GM19239 (cell line): ENCODE measurements around the gene AKR1B15.
"Not testable (repeated sequence)": the region's sequence is repeated elsewhere in the genome, so short reads cannot be mapped to it uniquely, and the experiment has no call there.

Experiments used
- DNase-seq: peaks from one replicate; pipeline ENCODE4 v3.0.0; 2011; ENCODE audit warnings: low spot score; ENCODE audit not compliant: insufficient read length
- FAIRE-seq: peaks from 2 replicates; lab custom pipeline; 2011; peaks lifted over from hg19 to GRCh38; lab: Jason Lieb, UNC

The AKR1B15 gene

DNA sequence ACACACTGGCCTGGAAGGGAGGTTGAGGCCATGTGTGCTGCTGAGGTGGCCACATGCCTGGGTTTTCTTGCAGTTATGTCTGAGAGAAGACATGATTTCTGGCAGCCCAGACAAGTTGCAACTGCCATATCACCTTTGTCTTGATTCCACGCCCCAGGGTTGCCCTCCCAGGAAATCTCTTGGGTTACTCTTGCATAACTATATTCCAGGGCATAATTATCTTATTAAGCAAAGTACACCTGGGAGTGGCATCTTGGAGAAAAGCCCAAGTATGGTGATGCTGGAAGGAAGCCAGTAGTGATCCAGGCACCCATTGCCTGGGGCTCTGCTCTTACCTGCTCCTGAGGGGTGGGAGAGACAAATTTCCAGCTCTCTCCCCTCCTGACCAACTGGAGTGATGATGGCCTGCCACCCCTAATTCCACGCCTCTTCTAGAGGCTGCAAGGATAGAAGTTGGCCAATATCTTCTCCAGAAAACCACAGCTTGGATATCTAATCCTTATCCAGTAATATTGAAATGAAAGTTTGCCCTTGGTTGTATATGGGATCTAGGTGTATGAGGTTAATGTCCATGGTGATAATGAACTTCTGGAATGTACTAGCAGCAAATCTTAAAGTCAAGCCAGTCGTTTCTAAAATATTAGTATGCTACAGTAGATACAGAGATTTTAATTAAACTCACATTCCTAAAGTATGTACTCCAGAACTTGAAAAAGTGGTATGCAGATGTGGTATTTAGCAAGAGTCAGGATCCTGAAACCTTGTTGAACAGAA lies 16.5 kb upstream of the AKR1B15 start:
- DNase-seq (no peak), FAIRE-seq (no peak)

- FAIRE-seq (no peak), DNase-seq (no peak)
Measured at GRCh38 chr7:134532954-134533218, 16.0 kb upstream of the AKR1B15 start.

- FAIRE-seq (no peak), DNase-seq (no peak)
Measured at GRCh38 chr7:134533288-134533771, 15.6 kb upstream of the AKR1B15 start.

GRCh38 chr7:134534633-134535032 lies 14.3 kb upstream of the AKR1B15 start:
- DNase-seq (no peak), FAIRE-seq (no peak)

DNA sequence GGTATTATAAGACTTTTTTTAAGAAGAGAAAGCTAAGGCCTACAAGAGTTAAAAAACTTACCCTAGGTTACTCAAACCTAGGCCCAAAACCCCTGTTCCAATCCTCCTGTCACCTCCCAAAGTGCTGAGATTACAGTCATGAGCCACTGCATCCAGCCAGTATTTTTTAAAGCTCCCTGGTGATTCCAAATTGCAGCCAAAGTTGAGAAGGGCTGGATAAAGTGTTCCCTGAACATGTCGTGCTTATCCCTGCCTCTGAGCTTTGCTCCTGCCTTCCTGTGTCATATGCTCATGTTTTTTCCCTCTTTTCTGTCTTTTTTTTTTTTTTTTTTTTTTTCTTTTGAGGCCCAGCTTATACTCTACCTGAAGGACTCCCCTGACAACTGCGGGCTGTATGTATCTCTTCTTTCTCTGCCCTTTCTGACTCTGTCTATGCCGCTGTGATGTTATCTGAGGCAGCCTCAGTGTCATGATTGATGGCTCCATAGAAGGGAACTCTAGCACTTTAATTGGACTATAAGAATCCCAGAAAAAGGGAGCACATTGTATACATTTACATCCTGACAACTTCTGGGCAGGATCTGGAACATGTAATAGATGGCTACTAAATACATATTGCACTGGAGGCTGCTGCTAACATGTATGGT lies 13.5 kb upstream of the AKR1B15 start:
- DNase-seq (no peak), FAIRE-seq (no peak)

GRCh38 chr7:134535919-134536299 lies 13.0 kb upstream of the AKR1B15 start:
- FAIRE-seq = no peak

GRCh38 chr7:134536558-134536957 lies 12.4 kb upstream of the AKR1B15 start:
- not testable (repeated sequence) for FAIRE-seq, DNase-seq

More at GRCh38 chr7:134535919-134536299, 13.0 kb upstream of the AKR1B15 start:
- DNase-seq = no peak

- not testable (repeated sequence) for FAIRE-seq, DNase-seq
Measured at GRCh38 chr7:134537273-134537781, 11.6 kb upstream of the AKR1B15 start.

DNA sequence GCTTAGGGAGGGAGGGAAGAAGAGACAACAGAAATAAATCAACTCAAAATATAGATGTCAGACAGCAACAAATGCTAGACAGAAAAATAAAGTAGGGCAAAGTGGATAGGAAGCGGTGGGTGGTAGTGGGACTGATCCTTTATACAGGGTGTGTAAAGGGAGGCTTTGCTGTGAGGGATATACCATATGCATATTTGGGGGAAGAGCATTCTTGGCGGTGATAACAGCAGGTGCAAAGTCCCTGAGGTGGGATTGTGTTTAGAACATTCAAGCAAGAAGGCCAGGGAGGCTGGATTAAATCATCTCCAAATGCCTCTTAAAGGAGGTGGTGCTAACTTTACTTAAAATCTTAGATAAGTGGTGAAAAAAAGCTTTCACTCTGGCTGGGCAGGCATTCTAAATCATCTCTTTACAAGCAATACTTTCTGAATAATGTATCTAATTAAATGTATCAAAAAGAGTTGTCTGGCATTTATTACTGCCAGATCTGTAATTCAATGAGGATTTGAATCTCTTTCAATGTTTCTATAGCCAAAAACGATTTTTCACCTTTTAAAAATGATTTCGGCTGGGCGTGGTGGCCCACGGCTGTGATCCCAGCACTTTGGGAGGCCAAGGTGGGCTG lies 9.4 kb upstream of the AKR1B15 start:
- DNase-seq (no peak), FAIRE-seq (no peak)

- not testable (repeated sequence) for DNase-seq, FAIRE-seq
Measured at GRCh38 chr7:134541501-134542194, 7.3 kb upstream of the AKR1B15 start.

DNA sequence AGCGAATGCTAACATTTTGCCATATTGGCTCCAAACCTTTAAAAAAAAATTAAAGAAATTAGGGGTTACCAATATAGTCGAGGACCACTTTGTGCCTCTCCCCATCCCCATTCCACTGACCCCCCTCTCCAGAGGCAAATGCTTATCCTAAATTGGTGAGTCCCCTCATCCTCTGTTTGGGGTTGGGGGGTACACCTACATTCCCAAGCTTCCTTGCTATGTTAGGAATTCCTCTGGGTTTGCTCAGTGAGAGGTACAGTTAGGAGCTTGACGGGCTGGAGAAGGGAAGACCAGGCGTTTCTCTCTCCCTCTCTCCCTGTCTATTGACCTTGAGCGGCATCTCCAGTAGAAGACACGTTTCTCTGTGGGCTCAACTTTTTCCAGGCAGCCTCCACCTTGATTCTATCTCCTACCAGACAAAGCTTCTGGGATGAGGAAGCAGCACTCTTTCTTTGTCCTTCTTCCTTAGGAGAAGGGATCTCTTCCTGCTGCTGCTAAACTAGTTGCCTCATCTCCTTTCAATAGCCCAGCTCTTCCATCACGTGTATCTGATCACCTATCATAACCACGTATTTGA lies 6.6 kb upstream of the AKR1B15 start:
- FAIRE-seq (no peak), DNase-seq (no peak)

DNA sequence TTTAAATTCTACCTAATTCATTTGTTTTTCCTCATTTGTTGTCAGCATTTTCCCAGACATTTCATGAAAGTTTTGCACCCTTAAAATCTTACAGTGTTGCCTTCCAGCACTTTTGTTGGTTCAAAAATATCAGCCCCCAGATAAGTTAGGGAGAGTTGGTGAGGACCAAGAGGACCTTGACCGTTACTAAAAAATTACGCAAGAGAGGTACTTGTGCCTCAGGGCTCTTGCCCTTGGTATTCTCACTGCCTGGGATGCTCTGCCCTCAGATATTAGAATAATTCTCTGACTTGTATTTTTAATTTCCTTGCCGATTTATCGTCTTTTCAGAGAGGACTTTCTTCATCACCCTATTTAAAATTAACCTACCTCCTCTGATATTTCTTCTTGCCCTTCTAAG lies 3.5 kb upstream of the AKR1B15 start:
- FAIRE-seq (no peak), DNase-seq (no peak)

GRCh38 chr7:134545918-134546317 lies 3.0 kb upstream of the AKR1B15 start:
- no peak for FAIRE-seq
- no peak for DNase-seq

DNA sequence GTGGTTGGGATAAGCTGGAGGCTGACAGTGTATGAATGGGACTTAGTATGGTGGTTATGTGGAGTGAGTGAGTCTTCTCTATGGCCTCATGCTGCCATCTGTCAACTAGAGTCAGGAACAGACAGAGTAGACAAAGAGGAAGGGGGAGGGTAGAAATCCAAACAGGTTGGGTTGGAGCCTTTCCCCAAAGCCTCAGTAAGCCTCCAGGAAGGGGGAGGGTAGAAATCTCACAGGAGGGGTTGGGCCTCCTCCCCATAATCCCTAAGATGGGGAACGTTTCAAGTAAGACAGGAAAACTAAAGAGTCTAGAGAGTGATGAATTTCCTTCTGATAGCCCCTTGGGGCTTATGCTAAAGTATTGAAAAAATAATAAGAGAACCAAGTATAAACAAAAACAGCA lies 2.0 kb upstream of the AKR1B15 start:
- DNase-seq (no peak), FAIRE-seq (no peak)

DNA sequence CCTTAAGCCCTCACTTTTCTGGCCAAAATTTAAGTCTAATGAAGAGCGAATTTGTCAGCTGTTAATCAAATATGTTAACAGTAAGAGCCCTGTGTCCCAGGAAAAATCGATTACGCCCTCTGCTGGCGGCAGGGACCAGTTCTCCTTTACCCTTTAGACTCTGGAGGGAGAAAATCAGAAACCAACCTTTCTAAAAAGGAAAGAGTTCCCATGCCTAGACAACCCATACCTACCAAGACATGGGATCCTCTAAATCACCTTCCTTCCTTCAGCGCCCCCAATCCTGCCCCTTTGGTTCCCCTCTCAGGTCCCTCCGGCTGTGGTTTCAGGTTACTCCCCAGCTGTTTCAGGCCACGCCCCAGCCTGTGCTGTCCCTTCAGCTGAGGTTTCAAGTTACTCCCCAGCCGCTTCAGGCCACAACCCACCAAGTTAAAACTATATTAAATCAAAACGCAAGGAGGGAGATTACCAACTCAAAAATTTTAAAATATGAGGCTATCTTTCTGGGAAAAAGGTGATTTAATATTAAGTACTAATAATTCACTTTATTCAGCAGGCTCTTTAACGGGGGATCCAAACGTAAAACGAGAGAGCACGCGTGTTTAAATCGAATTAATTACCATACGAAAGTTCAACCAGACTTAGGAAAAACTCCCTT lies 1.4 kb upstream of the AKR1B15 start:
- FAIRE-seq (peak; percentile 58), DNase-seq (peak; percentile 46)

GRCh38 chr7:134549366-134549765 lies 456 bp downstream of the AKR1B15 start:
- FAIRE-seq = no peak
- no peak for DNase-seq

- FAIRE-seq (no peak), DNase-seq (no peak)
Measured at GRCh38 chr7:134552105-134552504, 3.2 kb downstream of the AKR1B15 start.

- FAIRE-seq (no peak), DNase-seq (no peak)
Measured at GRCh38 chr7:134553976-134554375, 5.1 kb downstream of the AKR1B15 start.

DNA sequence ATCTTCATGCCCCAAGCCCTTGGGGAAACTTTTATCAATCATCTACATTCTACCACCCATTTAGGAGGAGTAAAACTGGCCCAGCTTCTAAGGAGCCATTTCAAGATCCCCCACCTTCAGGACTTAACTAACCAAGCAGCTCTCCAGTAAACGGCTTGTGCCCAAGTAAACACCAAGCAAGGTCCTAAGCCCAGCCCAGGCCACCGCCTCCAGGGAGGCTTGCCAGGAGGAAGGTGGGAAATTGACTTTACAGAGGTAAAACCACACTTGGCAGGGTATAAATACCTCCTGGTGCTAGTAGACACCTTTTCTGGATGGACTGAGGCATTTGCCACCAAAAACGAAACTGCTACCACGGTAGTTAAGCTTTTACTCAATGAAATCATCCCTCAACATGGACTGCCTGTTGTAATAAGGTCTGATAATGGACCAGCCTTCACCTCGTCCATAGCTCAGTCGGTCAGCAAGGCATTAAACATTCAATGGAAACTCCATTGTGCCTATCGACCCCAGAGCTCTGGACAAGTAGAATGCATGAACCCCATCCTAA lies 5.6 kb downstream of the AKR1B15 start:
- DNase-seq (no peak), FAIRE-seq (no peak)
